HG03565 (cell line): ENCODE data around the gene CDK14.

Experiments
- ATAC-seq: cut with Tn5 transposase; IDR thresholded peaks from one replicate; pipeline ENCODE4 v1.9.1; 2021; ENCODE audit warnings: mild to moderate bottlenecking, moderate library complexity; ENCODE audit not compliant: unreplicated experiment

Gene CDK14

GRCh38 chr7:90595801-90596670 is at the start of gene CDK14:
CDK14 (plus strand) TSS chr7:90596321; CDS start chr7:90596628, 307 bp downstream.
- ATAC-seq = peak; percentile 31

- ATAC-seq = no peak
Observed at GRCh38 chr7:90551036-90551435, 45.1 kb upstream of the CDK14 start.

- no peak for ATAC-seq
Observed at GRCh38 chr7:90552521-90552920, 43.6 kb upstream of the CDK14 start.

GRCh38 chr7:90560730-90561129 is 35.4 kb upstream of the CDK14 start:
- no peak for ATAC-seq

GRCh38 chr7:90563286-90563685 is 32.8 kb upstream of the CDK14 start:
- no peak for ATAC-seq

- no peak for ATAC-seq
Observed at GRCh38 chr7:90564455-90564854, 31.7 kb upstream of the CDK14 start.

GRCh38 chr7:90568213-90568612 is 27.9 kb upstream of the CDK14 start:
- no peak for ATAC-seq

- no peak for ATAC-seq
Observed at GRCh38 chr7:90569368-90569767, 26.8 kb upstream of the CDK14 start.

GRCh38 chr7:90570373-90570959 is 25.7 kb upstream of the CDK14 start:
- ATAC-seq = no peak

- ATAC-seq = no peak
Observed at GRCh38 chr7:90574146-90574819, 21.8 kb upstream of the CDK14 start.

GRCh38 chr7:90574820-90575187 is 21.3 kb upstream of the CDK14 start:
- no peak for ATAC-seq

- no peak for ATAC-seq
Observed at GRCh38 chr7:90579181-90579688, 16.9 kb upstream of the CDK14 start.

GRCh38 chr7:90580051-90580450 is 16.1 kb upstream of the CDK14 start:
- no peak for ATAC-seq

- no peak for ATAC-seq
Observed at GRCh38 chr7:90582164-90582563, 14.0 kb upstream of the CDK14 start.

GRCh38 chr7:90584378-90584777 is 11.7 kb upstream of the CDK14 start:
- ATAC-seq = no peak

GRCh38 chr7:90586091-90586490 is 10.0 kb upstream of the CDK14 start:
- no peak for ATAC-seq

- no peak for ATAC-seq
Observed at GRCh38 chr7:90587766-90588165, 8.4 kb upstream of the CDK14 start.

GRCh38 chr7:90592033-90592432 is 4.1 kb upstream of the CDK14 start:
- no peak for ATAC-seq

GRCh38 chr7:90593205-90593604 is 2.9 kb upstream of the CDK14 start:
- no peak for ATAC-seq

- no peak for ATAC-seq
Observed at GRCh38 chr7:90594751-90595317, 1.3 kb upstream of the CDK14 start.

GRCh38 chr7:90595342-90595800 is 750 bp upstream of the CDK14 start:
- no peak for ATAC-seq
